22Rv1 (cell line): ENCODE data around the gene PLSCR4.
A peak's percentile ranks its signal among the peaks of the same experiment; 100 is the strongest.
"Not testable (repeated sequence)": the region's sequence is repeated elsewhere in the genome, so short reads cannot be mapped to it uniquely, and the experiment has no call there.

Experiments used
- H3K27ac ChIP-seq: fragments of 450-650 bp; 2 replicates; pipeline ENCODE4 v1.5.1; 2017
- ZFX ChIP-seq: fragments of 450-650 bp; IDR thresholded peaks from 2 replicates; pipeline ENCODE4 v1.6.1; 2017; ENCODE audit warnings: antibody characterized with exemption, borderline replicate concordance
- TF ChIP-seq, protein P1 (sequence below): fragments of 450-650 bp; IDR thresholded peaks from 2 replicates; pipeline ENCODE4 v1.5.1; 2017; ENCODE audit warnings: mild to moderate bottlenecking

Gene PLSCR4

DNA sequence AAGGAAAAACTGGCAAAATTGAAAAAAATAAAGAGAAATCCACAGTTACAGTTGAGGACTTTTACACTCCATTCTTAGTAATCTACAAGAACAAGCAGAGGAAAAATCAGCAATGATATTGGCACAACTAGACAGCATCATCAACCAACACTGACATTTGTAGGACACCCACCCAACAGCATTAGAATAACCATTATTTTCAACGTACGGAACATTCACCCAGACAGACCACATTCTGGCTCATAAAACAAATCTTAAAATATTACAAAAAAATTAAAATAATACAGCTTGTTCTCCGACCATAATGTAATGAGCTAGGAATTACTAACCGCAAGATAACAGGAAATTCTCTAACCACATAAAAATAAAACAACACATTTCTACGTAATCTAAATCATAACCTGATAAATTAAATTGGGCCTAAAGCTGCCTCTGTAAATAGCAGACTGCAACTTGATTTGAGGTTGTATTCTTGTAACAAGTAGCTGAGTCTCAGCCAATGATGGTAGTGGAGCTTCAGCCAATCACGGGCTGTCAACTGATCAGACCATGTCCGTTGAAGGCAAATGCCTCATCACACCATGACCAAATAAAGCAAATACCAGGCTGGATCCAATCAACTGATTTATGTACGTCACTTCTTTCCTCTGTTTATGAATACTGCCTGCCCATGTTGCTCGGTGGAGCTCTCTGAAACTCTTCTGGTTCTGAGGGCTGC is 9.2 kb downstream of the PLSCR4 start:
- TF ChIP-seq, protein P1, sequence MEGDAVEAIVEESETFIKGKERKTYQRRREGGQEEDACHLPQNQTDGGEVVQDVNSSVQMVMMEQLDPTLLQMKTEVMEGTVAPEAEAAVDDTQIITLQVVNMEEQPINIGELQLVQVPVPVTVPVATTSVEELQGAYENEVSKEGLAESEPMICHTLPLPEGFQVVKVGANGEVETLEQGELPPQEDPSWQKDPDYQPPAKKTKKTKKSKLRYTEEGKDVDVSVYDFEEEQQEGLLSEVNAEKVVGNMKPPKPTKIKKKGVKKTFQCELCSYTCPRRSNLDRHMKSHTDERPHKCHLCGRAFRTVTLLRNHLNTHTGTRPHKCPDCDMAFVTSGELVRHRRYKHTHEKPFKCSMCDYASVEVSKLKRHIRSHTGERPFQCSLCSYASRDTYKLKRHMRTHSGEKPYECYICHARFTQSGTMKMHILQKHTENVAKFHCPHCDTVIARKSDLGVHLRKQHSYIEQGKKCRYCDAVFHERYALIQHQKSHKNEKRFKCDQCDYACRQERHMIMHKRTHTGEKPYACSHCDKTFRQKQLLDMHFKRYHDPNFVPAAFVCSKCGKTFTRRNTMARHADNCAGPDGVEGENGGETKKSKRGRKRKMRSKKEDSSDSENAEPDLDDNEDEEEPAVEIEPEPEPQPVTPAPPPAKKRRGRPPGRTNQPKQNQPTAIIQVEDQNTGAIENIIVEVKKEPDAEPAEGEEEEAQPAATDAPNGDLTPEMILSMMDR: no peak
- no peak for TF ChIP-seq ZFX
- no peak overlapping the region for H3K27ac ChIP-seq

DNA sequence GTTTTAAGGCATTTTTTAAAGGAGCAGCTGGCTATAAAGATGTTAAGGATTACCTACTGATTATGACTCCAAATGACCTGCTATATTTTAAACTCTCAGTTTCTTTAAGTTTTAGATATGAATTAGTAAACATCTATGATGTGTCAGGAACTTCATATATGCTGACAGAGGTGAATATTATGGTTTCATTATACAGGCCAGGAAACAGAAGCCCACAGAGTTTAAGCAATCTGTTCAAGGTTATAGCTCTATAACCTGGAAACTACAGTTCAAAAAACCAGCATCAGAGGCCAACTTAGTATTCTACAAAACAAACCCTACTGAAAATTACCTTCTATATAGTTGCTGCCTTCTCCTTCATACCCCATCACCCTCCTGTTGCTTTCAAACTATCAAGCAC is 17.4 kb downstream of the PLSCR4 start:
- TF ChIP-seq ZFX: no peak
- TF ChIP-seq, protein P1: no peak
- no peak overlapping the region for H3K27ac ChIP-seq

- no peak for TF ChIP-seq ZFX
- TF ChIP-seq, protein P1: no peak
- no peak overlapping the region for H3K27ac ChIP-seq
These were observed 23.4 kb downstream of the PLSCR4 start for GRCh38 chr3:146227486-146227885.

- H3K27ac ChIP-seq: no peak overlapping the region
- TF ChIP-seq, protein P1: no peak
- TF ChIP-seq ZFX: no peak
These were observed 24.0 kb downstream of the PLSCR4 start for GRCh38 chr3:146226881-146227280.

DNA sequence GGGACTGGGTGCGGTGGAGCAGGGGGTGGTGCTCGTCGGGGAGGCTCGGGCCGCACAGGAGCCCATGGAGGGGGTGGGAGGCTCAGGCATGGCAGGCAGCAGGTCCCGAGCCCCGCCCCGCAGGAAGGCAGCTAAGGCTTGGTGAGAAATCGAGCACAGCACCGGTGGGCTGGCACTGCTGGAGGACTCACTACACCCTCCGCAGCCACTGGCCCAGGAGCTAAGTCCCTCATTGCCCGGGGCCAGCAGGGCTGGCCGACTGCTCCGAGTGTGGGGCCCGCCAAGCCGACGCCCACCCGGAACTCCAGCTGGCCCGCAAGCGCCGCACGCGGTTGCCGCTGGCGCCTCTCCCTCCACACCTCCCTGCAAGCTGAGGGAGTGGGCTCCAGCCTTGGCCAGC is 25.4 kb downstream of the PLSCR4 start:
- not testable (repeated sequence) for H3K27ac ChIP-seq

GRCh38 chr3:146223401-146224373 is 27.2 kb downstream of the PLSCR4 start:
- peak overlapping the region; percentile 84 for H3K27ac ChIP-seq
- no peak for TF ChIP-seq ZFX
- TF ChIP-seq, protein P1: no peak

DNA sequence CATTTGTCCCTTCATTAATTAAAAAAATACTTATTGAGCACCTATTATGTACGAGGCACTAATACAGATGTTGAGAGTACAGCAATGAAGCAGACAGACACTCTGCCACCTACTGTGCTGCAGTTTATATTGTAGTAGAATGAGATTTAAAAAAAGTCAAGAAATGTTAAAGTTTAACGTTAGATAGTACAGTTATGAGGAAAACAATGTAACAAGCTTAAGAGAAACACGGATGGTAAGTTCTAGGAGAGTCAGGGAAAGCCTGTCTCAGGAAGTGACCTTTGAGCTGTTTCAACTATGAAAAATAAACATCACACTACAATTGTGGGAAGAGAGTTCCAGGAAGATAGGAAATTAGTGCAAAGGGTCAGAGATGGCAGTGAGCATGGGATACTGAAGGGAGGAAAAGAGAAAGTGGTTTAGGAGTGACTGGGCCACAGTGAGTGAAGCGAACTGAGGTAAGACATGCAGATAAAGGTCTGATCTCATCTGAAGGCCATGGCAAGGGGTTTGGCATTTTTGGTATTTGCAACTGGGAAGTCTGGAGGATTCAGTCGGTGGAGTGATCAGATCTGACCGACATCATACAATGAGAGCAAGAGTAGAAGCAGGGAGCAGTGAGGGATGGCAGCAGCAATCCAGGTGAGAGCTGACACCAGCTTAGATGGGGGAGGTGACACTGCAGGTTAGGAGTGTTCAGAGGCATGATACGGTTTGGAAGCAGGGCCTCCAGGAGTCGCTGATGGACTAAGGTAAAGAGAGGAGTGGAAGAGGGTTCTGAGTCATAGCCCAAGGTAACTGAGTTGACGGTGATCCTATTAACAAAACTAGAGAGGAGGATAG is 28.5 kb downstream of the PLSCR4 start:
- TF ChIP-seq, protein P1: peak; percentile 60
- no peak for TF ChIP-seq ZFX
- peak overlapping the region; percentile 84 for H3K27ac ChIP-seq
